Uterus (tissue), 2 donors: ENCODE data around the gene CDH2.

ENCODE experiments used
- CTCF ChIP-seq, 4 experiments: fragments of 200-600 bp in 2 of 4; fragments of 450-650 bp in 2 of 4; sonication (generic) in 2 of 4; IDR thresholded peaks; one replicate each; pipeline ENCODE4 v1.5.1; 2016 to 2019; ENCODE audit warnings: antibody characterized with exemption in 4 of 4, mild to moderate bottlenecking in 2 of 4, moderate library complexity in 1 of 4
- POLR2A ChIP-seq, 2 donors: fragments of 450-650 bp; IDR thresholded peaks; one replicate each; pipeline ENCODE4 v1.6.1; 2016; ENCODE audit warnings: antibody characterized with exemption in 2 of 2, mild to moderate bottlenecking in 1 of 2, moderate library complexity in 1 of 2

DNA sequence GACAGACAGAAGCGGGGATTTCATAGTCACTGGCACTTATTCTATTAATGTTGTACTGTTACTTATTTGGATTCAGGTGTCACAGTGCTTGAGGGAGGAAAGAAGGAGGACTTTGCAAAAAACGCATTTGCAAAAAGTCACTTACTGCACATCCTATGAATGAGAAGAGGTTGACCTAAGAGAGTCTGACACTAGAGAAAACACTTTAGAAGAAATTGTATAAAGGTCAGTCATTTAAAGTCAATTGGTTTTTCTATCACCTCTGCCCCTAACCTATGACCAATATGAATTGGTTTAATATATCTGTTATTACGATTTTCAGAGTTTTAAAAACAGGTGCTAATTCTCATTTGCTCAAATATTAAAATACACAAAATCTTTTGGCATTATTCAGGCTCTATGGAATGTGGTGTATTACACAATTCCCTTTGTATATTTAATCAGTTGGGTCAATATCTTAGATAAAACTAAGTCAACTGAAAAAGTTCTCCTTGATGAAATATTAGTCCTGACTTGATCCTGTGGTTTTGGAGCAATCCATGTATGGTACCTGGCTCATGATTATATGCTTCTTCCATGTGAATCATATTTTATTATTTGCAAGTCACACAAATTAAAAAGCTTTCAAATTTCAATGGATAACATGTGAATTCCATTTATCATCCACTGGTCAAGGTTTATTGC lies 157.4 kb downstream of the CDH2 start:
- no peak for TF ChIP-seq POLR2A (IDR thresholded peaks at IDR 0.05)
- TF ChIP-seq CTCF (IDR thresholded peaks at IDR 0.05), result no peak
